HG03108 (cell line): ENCODE data around the gene TDRD3.

Experiments
- ATAC-seq: cut with Tn5 transposase; IDR thresholded peaks from one replicate; pipeline ENCODE4 v1.9.1; 2021; ENCODE audit warnings: moderate library complexity; ENCODE audit not compliant: unreplicated experiment

The TDRD3 gene

GRCh38 chr13:60572003-60572798 lies 175.2 kb downstream of the TDRD3 start:
- no peak for ATAC-seq

GRCh38 chr13:60572855-60573254 lies 175.8 kb downstream of the TDRD3 start:
- ATAC-seq, result no peak

DNA sequence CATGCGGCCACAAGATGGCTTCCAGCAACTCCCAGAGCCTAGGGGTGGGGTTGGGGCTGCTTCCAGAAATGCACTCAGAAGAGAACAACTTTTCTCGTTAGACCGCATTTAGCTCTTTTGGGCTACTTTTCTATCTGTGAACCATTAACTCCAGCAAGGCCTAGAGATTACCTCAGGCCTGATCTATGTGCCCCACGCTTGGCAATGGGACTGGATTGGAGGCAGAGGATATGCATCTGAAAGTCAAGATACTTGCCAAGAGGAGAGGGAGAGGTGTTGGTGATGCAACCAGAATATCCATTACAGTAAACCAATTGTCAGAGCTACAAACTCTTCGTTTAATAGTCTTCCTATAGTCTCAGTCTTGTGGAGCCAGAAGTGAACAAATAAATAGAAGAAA lies 177.7 kb downstream of the TDRD3 start:
- no peak for ATAC-seq

DNA sequence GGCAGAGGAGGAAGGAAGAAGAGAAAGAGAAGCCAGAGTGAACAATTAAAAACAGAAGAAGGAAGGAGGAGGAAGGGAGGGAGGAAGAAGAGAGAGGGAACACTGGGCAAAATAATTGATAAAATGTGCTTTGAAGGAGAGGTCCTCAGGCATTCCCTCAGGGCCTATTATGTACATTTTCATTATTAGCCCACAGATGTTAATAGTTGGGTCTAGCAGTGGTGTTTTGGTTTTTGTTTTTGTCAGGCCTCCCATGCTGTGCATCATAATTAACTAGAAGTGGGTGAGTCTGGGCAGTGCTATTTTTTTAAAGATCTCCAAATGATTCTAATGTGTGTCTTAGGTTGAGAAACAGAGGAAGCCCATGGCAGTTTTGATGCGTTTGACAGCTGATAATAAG lies 178.1 kb downstream of the TDRD3 start:
- ATAC-seq, result no peak

DNA sequence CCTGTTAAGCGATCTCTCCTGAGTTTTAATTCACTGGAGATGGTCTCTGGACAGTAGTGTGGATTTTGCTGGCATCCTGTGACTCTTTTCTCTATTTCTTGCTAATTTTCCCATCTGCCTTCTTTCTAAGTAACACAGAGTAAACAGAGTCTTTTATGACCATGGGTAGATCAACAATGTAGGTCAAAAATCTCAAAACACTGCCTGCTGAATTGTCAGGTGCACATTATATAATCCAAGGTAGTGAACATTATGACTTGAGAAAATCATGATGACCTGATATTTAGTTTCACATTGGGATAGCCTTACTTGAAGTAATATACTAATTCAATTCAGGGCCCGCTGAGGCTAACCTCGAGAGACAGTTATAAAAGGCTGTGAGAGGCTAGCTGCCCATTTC lies 180.7 kb downstream of the TDRD3 start:
- no peak for ATAC-seq

GRCh38 chr13:60583196-60583888 lies 186.3 kb downstream of the TDRD3 start:
- no peak for ATAC-seq

GRCh38 chr13:60583911-60584753 lies 187.1 kb downstream of the TDRD3 start:
- no peak for ATAC-seq

DNA sequence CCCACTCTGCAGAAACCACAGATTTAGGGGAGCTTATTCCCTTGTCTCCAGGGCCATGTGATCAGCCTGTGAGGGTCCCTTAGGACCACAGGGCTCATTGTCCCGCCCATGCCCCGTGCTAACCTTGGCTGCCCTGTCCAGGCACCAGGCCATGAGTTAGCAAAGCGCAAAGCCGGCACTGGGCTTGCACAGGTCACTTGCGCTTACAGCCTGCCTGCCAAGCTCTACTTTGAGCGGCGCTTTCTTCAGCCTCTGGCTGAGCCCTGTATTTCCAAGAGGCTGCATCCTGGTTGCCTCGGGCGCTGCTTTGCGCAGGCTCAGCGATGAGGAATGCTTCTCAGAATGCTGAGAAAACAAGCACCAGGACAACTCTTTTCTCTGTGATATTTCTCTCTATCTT lies 188.0 kb downstream of the TDRD3 start:
- no peak for ATAC-seq

DNA sequence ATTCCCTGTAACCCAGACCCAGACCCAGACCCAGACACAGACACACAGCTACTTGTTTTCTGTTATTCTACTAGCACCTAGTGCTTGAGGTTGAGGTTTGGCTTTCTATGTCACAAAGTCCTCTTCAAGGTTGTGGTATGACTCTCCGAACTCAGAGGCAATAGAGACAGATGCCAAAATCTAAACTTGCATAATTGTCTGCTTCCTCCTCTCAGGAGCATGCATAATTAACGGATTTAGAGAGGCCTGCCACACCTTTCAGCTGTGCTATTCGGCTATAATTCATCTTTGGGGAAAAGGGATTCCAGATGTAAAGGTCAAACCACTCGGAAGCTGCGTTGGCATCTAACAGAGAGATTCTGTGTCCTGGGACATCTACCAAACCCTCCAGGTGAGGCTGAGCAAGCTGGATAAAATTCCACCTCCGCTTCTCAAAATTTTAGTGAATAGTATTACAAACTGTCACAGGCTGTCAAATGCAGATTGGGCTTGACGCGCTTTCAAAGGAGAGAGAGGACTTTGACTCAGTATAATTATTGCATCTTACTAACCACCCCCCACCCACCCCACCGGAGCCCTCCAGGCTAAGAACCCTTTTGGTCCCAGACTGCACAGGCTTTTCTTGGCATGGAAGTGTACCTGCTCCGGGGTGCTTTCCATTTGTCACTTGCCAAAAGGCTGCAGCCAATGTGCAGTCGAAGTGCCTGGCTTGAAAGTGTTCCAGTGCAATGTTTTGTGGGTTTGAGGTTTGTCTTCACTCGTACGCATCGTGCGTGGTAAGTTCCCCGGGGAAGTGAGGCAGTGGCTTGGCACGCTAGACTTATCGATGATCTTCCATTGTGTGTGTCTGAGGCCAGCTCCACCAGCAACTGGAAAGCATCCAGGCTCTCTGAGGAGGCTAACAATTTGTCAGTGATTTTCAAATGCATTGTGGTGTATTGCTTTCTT lies 194.1 kb downstream of the TDRD3 start:
- no peak for ATAC-seq

DNA sequence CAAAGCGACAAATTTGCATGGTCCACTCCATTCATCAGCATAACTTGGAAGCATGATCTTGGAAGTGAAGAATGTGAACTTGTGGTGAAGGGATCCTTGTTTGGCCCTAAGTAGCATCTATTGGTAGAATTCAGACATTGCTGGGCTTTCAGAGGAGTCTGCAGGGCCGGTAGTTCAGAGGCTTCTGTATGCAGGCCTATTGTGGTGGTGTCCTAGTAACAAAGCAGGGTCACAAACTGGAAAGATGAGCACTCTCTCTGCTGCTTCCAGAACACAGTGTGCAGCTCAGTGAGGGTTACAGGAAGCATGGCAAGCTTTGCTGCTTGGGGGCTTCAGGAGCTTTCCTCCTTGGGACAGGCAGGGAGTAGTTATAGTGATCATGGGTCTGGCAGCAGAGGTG lies 206.0 kb downstream of the TDRD3 start:
- ATAC-seq, result no peak

GRCh38 chr13:60604058-60604457 lies 207.0 kb downstream of the TDRD3 start:
- no peak for ATAC-seq

DNA sequence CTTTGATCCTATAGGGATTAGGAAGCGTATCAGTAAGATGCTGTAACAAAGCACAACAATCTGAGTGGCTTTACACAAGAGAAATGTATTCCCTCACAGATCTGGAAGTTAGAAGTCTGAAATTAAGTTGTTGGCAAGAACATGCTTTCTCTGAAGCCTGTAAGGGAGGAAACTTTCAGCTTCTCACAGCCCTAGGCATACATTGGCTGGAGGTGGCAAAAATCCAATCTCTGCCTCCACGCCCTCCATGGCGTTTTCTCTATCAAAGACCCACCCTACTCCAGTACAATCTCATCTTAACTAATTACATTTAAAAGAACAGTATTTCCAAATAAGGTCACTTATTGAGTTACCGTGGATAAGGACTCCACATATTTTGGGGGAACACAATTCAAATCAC lies 211.9 kb downstream of the TDRD3 start:
- no peak for ATAC-seq

DNA sequence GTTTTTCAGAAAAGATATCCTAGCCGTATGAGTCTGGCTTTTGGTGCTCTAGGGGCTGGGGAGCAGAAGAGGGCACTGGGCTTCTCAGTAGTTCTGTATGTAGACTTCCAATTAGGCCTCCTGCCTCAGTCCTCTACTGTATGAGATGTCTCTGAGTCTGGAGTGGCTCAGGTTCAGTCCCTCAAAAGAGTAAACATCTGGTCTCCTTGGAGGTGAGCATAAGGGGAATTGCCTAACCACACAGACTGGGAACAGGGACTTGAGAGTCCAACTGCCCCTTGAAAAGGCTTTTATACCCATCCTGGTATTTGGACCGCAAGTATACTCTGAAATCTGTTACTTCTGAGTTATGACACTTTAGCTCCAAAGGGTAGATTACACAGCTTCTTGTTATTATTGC lies 214.5 kb downstream of the TDRD3 start:
- ATAC-seq, result no peak

- ATAC-seq, result no peak
Measured at GRCh38 chr13:60612593-60612992, 215.6 kb downstream of the TDRD3 start.

DNA sequence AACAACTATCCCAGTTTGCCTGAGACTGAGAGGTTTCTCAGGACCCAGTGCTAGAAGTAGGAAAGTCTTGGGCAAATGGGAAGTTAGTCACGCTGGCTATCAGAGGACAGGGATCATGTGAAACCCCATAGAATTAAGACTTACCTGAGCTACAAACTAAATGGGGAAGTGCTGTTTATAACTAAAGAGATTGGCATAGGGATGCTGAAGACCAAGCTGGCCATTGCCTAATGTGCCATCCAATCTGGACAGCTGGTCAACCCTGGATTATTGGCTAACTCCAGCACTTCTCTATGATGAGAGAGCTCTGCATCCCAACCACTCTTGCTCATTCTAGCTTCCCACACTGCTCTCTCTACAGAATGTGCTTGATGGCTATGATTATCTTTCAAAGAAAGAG lies 216.1 kb downstream of the TDRD3 start:
- ATAC-seq, result no peak

DNA sequence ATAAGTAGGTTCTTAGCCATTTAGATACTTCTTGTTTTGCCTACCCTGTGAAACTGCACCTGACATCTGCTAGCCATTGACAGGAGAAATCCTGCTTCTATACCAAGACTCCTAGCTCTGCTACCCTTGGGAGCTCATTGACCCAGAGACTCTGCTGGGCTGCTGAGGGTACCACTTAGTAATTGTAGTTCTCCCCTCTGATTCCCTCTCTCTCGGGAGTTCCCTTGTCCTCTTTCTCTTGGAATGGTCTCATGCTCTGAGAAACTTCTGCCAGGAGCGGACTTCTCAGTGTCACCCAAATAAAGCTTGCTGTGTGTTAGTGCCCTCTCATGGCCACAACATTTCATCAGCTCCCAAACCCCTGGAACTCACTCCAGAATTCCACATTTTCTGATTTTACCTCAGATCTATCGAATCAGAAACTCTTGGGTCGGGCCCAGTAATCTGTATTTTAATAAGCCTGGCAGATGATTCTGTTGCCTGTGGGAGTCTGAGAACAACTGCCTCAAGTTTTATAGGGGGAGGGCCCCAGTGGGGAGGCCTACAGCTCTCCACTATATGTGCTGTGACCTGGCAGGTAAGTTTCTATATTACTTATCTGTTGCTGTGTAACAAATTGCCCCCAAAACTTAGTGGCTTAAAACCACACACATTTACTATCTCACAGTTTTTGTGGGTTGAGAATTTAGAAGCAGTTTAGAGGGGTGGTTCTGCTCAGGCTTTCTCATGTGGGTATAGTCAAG lies 221.1 kb downstream of the TDRD3 start:
- ATAC-seq, result no peak

DNA sequence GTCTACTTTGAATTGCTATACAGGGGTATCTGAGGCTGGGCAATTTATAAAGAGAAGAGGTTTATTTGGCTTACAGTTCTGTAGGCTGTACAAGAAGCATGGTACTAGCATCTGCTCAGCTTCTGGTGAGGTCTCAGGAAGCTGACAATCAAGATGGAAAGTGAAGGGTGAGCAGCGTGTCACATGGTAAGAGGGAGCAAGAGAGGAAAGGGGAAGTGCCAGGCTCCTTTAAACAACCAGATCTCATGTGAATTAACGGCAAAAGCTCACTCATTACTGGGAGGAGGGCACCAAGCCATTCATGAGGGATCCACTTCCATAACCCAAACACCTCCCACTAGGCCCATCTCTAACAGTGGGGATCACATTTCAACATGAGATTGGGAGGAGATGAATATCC lies 222.4 kb downstream of the TDRD3 start:
- ATAC-seq, result no peak

- ATAC-seq, result no peak
Measured at GRCh38 chr13:60620611-60621395, 223.8 kb downstream of the TDRD3 start.

GRCh38 chr13:60623151-60623550 lies 226.1 kb downstream of the TDRD3 start:
- ATAC-seq, result no peak
